BLaER1 (cell line): ENCODE measurements around the gene MYL12B.
A peak's percentile ranks its signal among the peaks of the same experiment; 100 is the strongest.
"Not testable (repeated sequence)": the region's sequence is repeated elsewhere in the genome, so short reads cannot be mapped to it uniquely, and the experiment has no call there.

ENCODE experiments used
- H3K27ac ChIP-seq: shearing (Covaris generic); formaldehyde crosslinking; 2 replicates; pipeline ENCODE4 v1.8.1; 2022
- H3K27me3 ChIP-seq: shearing (Covaris generic); formaldehyde crosslinking; 2 replicates; pipeline ENCODE4 v1.8.1; 2022
- H3K36me3 ChIP-seq: shearing (Covaris generic); formaldehyde crosslinking; 2 replicates; pipeline ENCODE4 v1.8.1; 2022
- H3K4me1 ChIP-seq: shearing (Covaris generic); formaldehyde crosslinking; 2 replicates; pipeline ENCODE4 v1.8.1; 2022
- H3K4me2 ChIP-seq: shearing (Covaris generic); formaldehyde crosslinking; 2 replicates; pipeline ENCODE4 v1.8.1; 2022
- H3K4me3 ChIP-seq: shearing (Covaris generic); formaldehyde crosslinking; 2 replicates; pipeline ENCODE4 v1.8.1; 2022
- H3K9ac ChIP-seq: shearing (Covaris generic); formaldehyde crosslinking; 2 replicates; pipeline ENCODE4 v1.8.1; 2022
- H3K9me3 ChIP-seq: shearing (Covaris generic); formaldehyde crosslinking; 2 replicates; pipeline ENCODE4 v1.8.1; 2022
- H4K20me1 ChIP-seq: shearing (Covaris generic); formaldehyde crosslinking; 2 replicates; pipeline ENCODE4 v1.8.1; 2022
- Cebpa-rat ChIP-seq: shearing (Covaris generic); IDR thresholded peaks from 2 replicates; pipeline ENCODE4 v1.8.1; 2022

The MYL12B gene

GRCh38 chr18:3313685-3314084 lies 51.8 kb downstream of the MYL12B start:
- H3K9ac ChIP-seq, result no peak overlapping the region
- H3K9me3 ChIP-seq, result peaks cover 19% of the 10 kb centered on the region; the same call in 1 of the 2 replicates
- H3K36me3 ChIP-seq, result no peaks in the 10 kb centered on the region
- H3K4me3 ChIP-seq, result no peak overlapping the region
- H3K27ac ChIP-seq, result no peak overlapping the region
- no peak for TF ChIP-seq Cebpa-rat
- H3K27me3 ChIP-seq, result no peaks in the 10 kb centered on the region
- no peaks in the 10 kb centered on the region for H3K4me1 ChIP-seq
- H3K4me2 ChIP-seq, result no peak overlapping the region
- H4K20me1 ChIP-seq, result no peaks in the 10 kb centered on the region

- peaks cover 12% of the 10 kb centered on the region for H3K4me1 ChIP-seq
- not testable (repeated sequence) for H4K20me1 ChIP-seq, H3K27me3 ChIP-seq, H3K4me3 ChIP-seq, H3K36me3 ChIP-seq, H3K4me2 ChIP-seq, H3K9ac ChIP-seq, H3K27ac ChIP-seq
- H3K9me3 ChIP-seq, result peaks cover 19% of the 10 kb centered on the region; the same call in 1 of the 2 replicates
These were observed 53.4 kb downstream of the MYL12B start for GRCh38 chr18:3315344-3315743.

- no peaks in the 10 kb centered on the region for H3K36me3 ChIP-seq
- H3K27ac ChIP-seq, result no peak overlapping the region
- H4K20me1 ChIP-seq, result no peaks in the 10 kb centered on the region
- H3K27me3 ChIP-seq, result no peaks in the 10 kb centered on the region
- no peak for TF ChIP-seq Cebpa-rat
- peaks cover 19% of the 10 kb centered on the region; the same call in 1 of the 2 replicates for H3K9me3 ChIP-seq
- H3K4me2 ChIP-seq, result no peak overlapping the region
- no peak overlapping the region for H3K9ac ChIP-seq
- no peak overlapping the region for H3K4me3 ChIP-seq
- peaks cover 22% of the 10 kb centered on the region for H3K4me1 ChIP-seq
These were observed 57.5 kb downstream of the MYL12B start for GRCh38 chr18:3319399-3319798.

DNA sequence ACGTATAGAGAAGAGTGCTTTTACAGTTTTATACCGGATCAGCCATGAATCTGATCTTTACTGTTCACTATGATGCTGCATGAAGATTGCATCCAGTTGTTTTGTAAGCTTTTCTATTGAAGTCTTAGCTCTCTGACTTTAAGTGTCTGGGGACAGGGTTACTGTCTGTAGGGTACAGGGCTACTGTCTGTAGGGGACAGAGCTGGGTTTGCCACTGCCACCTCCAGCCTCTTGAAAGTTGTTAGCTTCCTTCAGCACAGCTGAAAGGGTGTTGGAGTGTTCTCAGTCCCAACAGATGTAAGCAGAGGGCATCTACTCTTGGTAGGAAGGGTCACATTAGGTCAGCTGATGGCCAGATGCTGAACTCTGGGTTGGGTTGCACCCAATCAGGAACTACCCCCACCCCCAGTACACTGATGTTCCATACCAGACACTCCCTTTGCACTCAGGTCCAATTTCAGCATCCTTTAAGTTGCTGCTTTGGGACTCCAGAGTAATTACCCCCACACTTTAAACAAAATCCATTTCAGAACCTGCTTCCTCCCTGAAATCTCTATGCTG lies 58.0 kb downstream of the MYL12B start:
- H3K27ac ChIP-seq, result peak overlapping the region; percentile 27; the same call in 1 of the 2 replicates
- TF ChIP-seq Cebpa-rat, result no peak
- no peak overlapping the region for H3K4me3 ChIP-seq
- H3K9me3 ChIP-seq, result peaks cover 19% of the 10 kb centered on the region; the same call in 1 of the 2 replicates
- no peaks in the 10 kb centered on the region for H4K20me1 ChIP-seq
- no peak overlapping the region for H3K9ac ChIP-seq
- peaks cover 22% of the 10 kb centered on the region for H3K4me1 ChIP-seq
- no peaks in the 10 kb centered on the region for H3K36me3 ChIP-seq
- no peaks in the 10 kb centered on the region for H3K27me3 ChIP-seq
- peak overlapping the region; percentile 21 for H3K4me2 ChIP-seq

- peak overlapping the region; percentile 21; the same call in 1 of the 2 replicates for H3K4me2 ChIP-seq
- H3K4me3 ChIP-seq, result no peak overlapping the region
- H3K9me3 ChIP-seq, result peaks cover 8% of the 10 kb centered on the region; the same call in 1 of the 2 replicates
- H3K36me3 ChIP-seq, result no peaks in the 10 kb centered on the region
- H3K27me3 ChIP-seq, result no peaks in the 10 kb centered on the region
- no peak overlapping the region for H3K9ac ChIP-seq
- no peak overlapping the region for H3K27ac ChIP-seq
- no peaks in the 10 kb centered on the region for H4K20me1 ChIP-seq
- no peak for TF ChIP-seq Cebpa-rat
- peaks cover 22% of the 10 kb centered on the region for H3K4me1 ChIP-seq
These were observed 59.3 kb downstream of the MYL12B start for GRCh38 chr18:3321133-3321812.

DNA sequence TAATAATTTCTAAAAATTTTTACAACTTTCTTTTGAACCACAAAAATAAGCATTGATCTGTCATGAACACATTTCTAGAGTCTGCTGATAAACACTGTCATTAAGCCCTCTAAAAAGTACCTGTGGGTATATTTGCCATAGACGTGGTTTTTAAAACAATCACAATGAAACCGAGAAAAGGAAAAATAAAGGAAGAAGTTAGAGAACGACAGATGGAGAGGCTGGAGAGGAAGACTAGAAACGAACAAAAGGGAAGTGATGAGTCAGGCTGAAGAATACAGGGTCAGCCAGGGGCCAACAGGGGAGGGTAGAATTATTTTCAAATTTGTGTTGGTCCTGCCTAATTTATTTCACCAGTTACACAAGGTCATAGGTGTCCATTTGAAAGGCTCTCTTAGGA lies 62.0 kb downstream of the MYL12B start:
- H3K36me3 ChIP-seq, result no peaks in the 10 kb centered on the region
- no peak for TF ChIP-seq Cebpa-rat
- no peak overlapping the region for H3K4me2 ChIP-seq
- H3K4me1 ChIP-seq, result peaks cover 22% of the 10 kb centered on the region
- H4K20me1 ChIP-seq, result no peaks in the 10 kb centered on the region
- no peak overlapping the region for H3K9ac ChIP-seq
- H3K27me3 ChIP-seq, result no peaks in the 10 kb centered on the region
- H3K9me3 ChIP-seq, result no peaks in the 10 kb centered on the region
- H3K27ac ChIP-seq, result no peak overlapping the region
- no peak overlapping the region for H3K4me3 ChIP-seq
